Measurements from ENCODE around the gene BMPR2. TPM values are rescaled to one million over a fixed set of nuclear protein-coding genes. Genes with fewer than 3 reads are reported as not detected.

The BMPR2 gene
- 9.5 to 17.2 TPM (median 13.5 TPM) in 5 replicates for total RNA-seq (2022; extraction: Qiagen RNA extraction)

GRCh38 chr2:202375609-202376408, at the start of gene BMPR2:
Gene BMPR2, plus strand, starts transcription at chr2:202376327. Its CDS starts 1,148 bp downstream, at chr2:202377475.

Other genes starting within 250 kb of the BMPR2 start
- gene SUMO1, start 137.7 kb upstream of the BMPR2 start, total RNA-seq (2022; extraction: Qiagen RNA extraction): 134 to 166 TPM (median 140 TPM) in 5 replicates
- 111 to 140 TPM (median 119 TPM) in 5 replicates for gene NOP58, start 110.6 kb upstream of the BMPR2 start, total RNA-seq (2022; extraction: Qiagen RNA extraction)

Data from A549 treated with Hydrocortisone at 1 μM for 4 hours (cell line).